Calu3 (cell line): Measurements from ENCODE around the gene RGS17. TPM values are rescaled to one million over a fixed set of nuclear protein-coding genes. Genes with fewer than 3 reads are reported as not detected.
A peak's percentile ranks its signal among the peaks of the same experiment; 100 is the strongest.

ENCODE experiments used
- BruUV-seq: library from RNA; stranded (reverse); fragments of 400-500 nt; replicated peaks from 2 replicates; lab custom pipeline; 2021; lab: Mats Ljungman, UMichigan
- CTCF ChIA-PET: fragments of 300-600 bp; sonication (Branson Sonifier 250); formaldehyde crosslinking; loops from one replicate; lab custom pipeline; 2022; ENCODE audit warnings: antibody characterized with exemption; lab: Charles Lee
- DNase-seq: peaks from one replicate; pipeline ENCODE4 v3.0.0; 2022
- H3K27ac Mint-ChIP-seq: one replicate; pipeline ENCODE4 v1.8.0; 2022; ENCODE audit warnings: mixed read lengths; ENCODE audit not compliant: unreplicated experiment
- H3K27me3 Mint-ChIP-seq: one replicate; pipeline ENCODE4 v1.8.0; 2022; ENCODE audit warnings: mixed read lengths; ENCODE audit not compliant: unreplicated experiment
- H3K36me3 Mint-ChIP-seq: one replicate; pipeline ENCODE4 v1.8.0; 2022; ENCODE audit warnings: mild to moderate bottlenecking, moderate library complexity, mixed read lengths; ENCODE audit not compliant: insufficient read depth, unreplicated experiment
- H3K4me1 Mint-ChIP-seq: one replicate; pipeline ENCODE4 v1.8.0; 2022; ENCODE audit warnings: mild to moderate bottlenecking, low read depth, mixed read lengths; ENCODE audit not compliant: unreplicated experiment
- H3K4me3 Mint-ChIP-seq: one replicate; pipeline ENCODE4 v1.8.0; 2022; ENCODE audit warnings: mild to moderate bottlenecking, low read depth, moderate library complexity, mixed read lengths; ENCODE audit not compliant: unreplicated experiment
- H3K9me3 Mint-ChIP-seq: one replicate; pipeline ENCODE4 v1.8.0; 2022; ENCODE audit warnings: low read depth, mixed read lengths; ENCODE audit not compliant: unreplicated experiment
- intact Hi-C: fragments of 100-400 bp; cut with micrococcal nuclease; formaldehyde crosslinking; loops from one replicate; pipeline ENCODE4 v1.10.0; 2022; ENCODE audit not compliant: unreplicated experiment
- total RNA-seq: library from RNA; stranded (reverse); gene quantifications from 2 replicates; pipeline ENCODE4 v1.2.3, GENCODE V29; 2022
- TF ChIP-seq, protein P1 (sequence below): fragments of 200-600 bp; IDR thresholded peaks from one replicate; pipeline ENCODE4 v1.8.0; 2022; ENCODE audit warnings: antibody characterized with exemption; ENCODE audit not compliant: unreplicated experiment

The RGS17 gene
- total RNA-seq, 1 experiment from 2014 or later: 0.78 TPM

DNA sequence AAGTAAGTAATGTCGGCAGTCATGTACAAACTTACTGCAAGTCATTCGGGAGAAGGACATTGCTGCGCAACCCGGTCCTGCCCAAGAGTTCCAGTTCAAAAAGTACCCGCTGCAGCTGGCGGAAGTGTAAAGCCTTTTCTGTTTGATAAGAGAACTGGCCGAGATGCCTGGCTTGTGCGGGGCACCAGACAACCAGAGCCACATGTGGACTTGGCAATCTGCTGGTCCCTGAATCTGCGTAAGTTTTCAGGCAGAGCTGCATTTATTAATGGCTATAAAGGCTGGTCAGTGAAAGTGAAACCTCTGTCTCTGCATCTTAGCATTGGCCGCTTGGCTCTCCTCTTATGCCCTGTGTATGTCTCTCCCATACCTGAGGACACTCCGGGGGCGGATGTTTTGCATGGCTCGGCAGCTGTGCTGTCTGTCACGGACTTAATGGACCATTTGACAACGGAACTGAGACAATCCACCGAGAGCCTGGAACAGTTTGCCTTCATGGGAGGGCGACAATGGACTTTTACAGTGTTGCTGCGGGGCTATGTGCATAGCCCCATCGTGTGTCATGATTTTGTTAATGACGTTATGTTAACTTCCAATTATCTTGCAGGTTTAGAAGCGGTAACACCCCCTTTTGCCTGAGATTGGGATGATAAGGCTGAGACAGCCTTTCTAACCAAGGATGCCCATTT, 19.8 kb upstream of the RGS17 start:
- no peaks in the 10 kb centered on the region for H3K27me3 Mint-ChIP-seq
- no peaks in the 10 kb centered on the region for H3K9me3 Mint-ChIP-seq
- no TSS peak for BruUV-seq
- no peak for DNase-seq
- H3K27ac Mint-ChIP-seq: no peak overlapping the region
- TF ChIP-seq, protein P1, sequence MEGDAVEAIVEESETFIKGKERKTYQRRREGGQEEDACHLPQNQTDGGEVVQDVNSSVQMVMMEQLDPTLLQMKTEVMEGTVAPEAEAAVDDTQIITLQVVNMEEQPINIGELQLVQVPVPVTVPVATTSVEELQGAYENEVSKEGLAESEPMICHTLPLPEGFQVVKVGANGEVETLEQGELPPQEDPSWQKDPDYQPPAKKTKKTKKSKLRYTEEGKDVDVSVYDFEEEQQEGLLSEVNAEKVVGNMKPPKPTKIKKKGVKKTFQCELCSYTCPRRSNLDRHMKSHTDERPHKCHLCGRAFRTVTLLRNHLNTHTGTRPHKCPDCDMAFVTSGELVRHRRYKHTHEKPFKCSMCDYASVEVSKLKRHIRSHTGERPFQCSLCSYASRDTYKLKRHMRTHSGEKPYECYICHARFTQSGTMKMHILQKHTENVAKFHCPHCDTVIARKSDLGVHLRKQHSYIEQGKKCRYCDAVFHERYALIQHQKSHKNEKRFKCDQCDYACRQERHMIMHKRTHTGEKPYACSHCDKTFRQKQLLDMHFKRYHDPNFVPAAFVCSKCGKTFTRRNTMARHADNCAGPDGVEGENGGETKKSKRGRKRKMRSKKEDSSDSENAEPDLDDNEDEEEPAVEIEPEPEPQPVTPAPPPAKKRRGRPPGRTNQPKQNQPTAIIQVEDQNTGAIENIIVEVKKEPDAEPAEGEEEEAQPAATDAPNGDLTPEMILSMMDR: no peak
- H3K4me1 Mint-ChIP-seq: no peaks in the 10 kb centered on the region
- H3K4me3 Mint-ChIP-seq: peak overlapping the region; percentile 57
- H3K36me3 Mint-ChIP-seq: no peaks in the 10 kb centered on the region
- intact Hi-C loops: no loop called here
- CTCF ChIA-PET: no interaction called here

DNA sequence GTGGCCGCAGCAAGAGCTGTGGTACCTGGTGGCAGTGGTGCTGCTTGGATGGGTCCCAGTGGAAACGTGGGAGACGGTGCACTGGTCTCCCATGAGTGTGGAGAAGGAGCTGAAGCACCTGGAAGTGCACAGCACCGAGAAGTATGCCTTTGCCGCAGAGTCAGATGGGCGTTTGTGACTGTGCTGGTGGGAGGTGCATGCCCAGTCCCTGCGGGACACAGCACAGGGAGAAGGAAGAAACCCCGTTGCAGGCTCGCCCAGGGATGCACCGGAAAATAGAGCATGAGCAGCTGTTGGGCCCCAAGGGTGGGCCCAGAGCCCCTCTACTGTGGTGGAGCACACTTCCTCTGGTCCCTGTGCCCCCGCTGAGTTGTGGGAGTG, 19.3 kb upstream of the RGS17 start:
- TF ChIP-seq, protein P1: no peak
- no peak for DNase-seq
- BruUV-seq: no TSS peak
- H3K36me3 Mint-ChIP-seq: no peaks in the 10 kb centered on the region
- CTCF ChIA-PET: no interaction called here
- H3K9me3 Mint-ChIP-seq: no peaks in the 10 kb centered on the region
- H3K27me3 Mint-ChIP-seq: no peaks in the 10 kb centered on the region
- intact Hi-C loops: no loop called here
- H3K4me1 Mint-ChIP-seq: no peaks in the 10 kb centered on the region
- H3K4me3 Mint-ChIP-seq: peak overlapping the region; percentile 57
- H3K27ac Mint-ChIP-seq: no peak overlapping the region

DNA sequence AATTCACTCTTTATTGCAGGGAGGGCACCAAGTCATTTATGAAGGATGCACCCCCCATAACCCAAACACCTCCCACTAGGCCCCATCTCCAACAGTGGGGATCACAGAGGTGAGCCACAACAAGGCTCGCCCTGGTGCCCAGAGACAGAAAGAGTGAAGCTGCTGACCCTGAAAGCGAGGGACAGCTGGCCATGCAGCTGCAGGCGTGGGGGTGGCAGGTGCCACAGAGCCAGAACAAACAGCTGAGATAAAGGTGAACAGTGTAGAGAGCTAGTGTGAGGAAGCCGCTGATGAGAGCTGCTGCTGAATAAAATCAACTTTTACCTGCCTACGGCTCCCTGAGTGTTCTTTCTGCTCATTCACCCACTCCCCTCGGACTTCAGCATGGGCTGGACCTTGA, 18.8 kb upstream of the RGS17 start:
- Mint-ChIP-seq H3K4me3 (peak overlapping the region; percentile 57), H3K9me3 (no peaks in the 10 kb centered on the region), H3K36me3 (no peaks in the 10 kb centered on the region), H3K27me3 (no peaks in the 10 kb centered on the region), H3K27ac (no peak overlapping the region), H3K4me1 (no peaks in the 10 kb centered on the region)
- DNase-seq: no peak
- no TSS peak for BruUV-seq
- intact Hi-C loops: no loop called here
- TF ChIP-seq, protein P1: no peak
- CTCF ChIA-PET: no interaction called here

DNA sequence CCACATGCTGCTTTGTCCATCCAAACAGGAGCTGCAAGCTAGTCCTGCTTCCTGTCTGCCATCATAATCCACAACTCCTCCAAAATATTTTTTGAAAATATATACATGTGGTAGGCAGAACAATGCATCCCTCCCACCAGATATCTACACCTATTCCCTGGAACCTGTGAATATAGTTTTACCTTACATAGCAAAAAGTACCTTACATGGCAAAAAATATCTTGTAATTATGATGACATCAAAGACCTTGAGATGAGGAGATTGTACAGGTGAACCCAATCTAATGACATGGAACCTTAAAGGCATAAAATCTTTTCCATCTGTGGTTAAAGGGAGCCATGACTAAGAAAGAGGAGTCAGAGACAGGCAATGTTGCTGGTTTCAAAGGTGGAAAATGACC, 15.3 kb upstream of the RGS17 start:
- Mint-ChIP-seq H3K9me3 (no peaks in the 10 kb centered on the region), H3K27me3 (no peaks in the 10 kb centered on the region), H3K4me1 (no peaks in the 10 kb centered on the region), H3K27ac (no peak overlapping the region), H3K4me3 (no peak overlapping the region), H3K36me3 (no peaks in the 10 kb centered on the region)
- no TSS peak for BruUV-seq
- intact Hi-C loops: no loop called here
- TF ChIP-seq, protein P1: no peak
- CTCF ChIA-PET: no interaction called here
- no peak for DNase-seq
